GM18858 (cell line): ENCODE results near the gene CNR1.

Experiments
- ATAC-seq: cut with Tn5 transposase; IDR thresholded peaks from one replicate; pipeline ENCODE4 v1.9.1; 2021; ENCODE audit not compliant: unreplicated experiment

CNR1 gene

DNA sequence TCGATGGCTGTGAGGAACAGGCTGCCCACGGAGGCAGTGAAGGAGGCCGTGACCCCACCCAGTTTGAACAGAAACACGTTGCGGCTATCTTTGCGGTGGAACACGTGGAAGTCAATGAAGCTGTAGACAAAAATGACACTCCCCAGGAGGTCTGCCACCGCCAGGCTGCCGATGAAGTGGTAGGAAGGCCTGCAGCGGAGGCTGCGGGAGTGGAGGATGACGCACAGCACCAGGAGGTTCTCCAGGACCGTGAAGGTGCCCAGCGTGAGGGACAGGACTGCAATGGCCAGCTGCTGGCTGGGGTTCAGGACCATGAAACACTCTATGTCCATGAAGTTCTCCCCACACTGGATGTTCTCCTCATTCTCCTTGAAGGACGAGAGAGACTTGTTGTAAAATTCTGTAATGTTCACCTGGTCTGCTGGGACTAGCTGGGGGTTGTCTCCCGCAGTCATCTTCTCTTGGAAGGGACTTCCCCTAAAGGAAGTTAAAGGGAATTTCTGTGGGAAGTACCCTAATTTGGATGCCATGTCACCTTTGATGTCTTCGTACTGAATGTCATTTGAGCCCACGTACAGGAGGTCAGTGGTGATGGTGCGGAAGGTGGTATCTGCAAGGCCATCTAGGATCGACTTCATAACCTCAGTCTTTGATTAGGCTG lies 21.4 kb downstream of the CNR1 start:
- no peak for ATAC-seq

DNA sequence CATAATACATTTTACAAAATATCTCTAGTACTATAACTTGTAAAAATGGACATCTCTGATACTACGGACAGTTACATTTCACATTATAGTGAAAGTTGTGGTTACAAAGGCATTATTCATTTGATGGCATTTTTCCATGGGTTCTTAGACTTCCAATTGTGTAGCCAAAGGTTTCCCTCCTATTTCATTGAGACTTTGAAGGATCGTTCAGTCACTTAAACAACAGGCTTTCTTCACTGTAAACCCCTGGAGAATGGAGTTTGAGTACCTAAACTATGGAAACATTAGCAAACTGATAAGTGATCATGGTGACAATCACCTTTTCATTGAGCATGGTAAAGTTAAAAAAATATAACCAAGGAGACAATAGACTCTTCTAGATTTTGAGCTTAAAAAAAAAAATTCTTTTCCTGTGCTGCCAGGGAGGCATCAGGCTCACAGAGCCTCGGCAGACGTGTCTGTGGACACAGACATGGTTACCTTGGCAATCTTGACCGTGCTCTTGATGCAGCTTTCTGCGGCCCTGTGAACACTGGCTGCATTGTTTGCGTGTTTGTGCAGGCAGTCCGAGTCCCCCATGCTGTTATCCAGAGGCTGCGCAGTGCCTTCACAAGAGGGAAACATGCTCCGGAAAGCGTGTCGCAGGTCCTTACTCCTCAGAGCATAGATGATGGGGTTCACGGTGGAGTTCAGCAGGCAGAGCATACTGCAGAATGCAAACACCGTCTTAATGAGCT lies 22.6 kb downstream of the CNR1 start:
- ATAC-seq = no peak

DNA sequence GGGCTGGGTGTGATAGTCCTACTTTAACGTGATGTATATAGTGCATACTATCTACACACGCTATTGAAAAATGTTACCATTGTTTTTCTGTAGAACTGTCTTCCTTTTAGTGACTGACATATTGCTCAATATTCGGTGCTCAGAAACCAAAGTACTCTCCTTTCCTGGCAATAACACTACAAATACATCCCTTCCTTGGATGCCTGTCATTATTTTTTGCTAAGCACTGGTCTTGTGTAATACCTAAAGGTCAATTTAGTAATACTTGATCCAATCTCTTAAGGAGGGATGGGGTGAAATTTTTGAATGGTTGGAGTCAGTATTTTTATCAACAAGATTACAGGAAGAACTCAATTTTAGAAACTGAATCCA lies 23.9 kb downstream of the CNR1 start:
- no peak for ATAC-seq

DNA sequence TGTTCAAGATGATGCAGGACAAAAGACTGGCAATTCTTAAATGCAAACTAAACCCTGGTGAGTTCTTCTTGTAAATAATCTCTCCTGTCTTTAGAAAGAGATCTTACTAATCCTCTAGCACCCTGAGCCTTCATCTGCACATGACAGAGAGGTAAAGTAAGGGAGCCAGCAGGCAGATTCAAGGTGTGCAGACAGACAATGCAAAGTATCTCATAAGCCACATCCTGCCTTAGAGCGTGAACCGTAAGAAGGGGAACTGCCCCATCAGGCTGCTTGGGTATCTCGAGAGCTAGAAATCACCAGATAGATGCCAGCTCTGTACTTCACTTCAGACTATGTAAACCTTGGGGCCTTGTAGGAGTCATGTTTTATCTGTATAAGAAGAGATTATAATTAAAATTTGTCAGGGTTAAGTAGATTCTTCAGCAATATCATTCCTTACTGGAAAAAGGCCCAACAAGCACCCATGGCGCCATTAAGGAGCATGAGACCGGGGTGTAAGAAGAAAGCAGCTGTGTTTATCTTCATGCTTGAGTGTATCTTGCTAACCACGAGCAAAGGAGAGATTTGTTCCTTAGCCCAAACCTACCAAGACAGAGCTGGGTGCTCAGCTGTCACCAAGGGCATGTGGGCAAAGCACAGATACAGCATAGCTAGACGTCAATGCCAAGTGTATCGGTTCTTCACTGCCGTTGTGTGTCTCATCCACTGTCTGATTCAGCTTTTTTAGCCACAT lies 24.4 kb downstream of the CNR1 start:
- ATAC-seq = peak; percentile 94

DNA sequence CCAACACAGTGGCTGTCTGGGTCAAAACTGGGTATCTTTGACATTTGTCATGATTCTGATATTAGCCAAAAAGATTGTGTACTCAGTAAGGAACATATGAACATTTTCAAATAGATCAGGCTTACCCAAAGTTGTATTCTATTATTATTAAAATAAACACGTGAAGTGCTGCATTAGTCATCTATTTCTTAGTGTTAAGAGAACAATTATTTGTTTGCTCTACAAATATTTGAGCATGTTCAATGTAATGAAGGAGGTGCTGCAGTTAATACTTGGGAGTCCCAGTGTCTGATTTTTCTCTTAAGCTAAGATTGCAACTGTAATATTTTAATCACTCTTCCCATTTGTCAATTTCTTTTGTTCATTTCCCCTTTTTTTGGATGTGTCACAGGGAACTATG lies 28.2 kb downstream of the CNR1 start:
- no peak for ATAC-seq

DNA sequence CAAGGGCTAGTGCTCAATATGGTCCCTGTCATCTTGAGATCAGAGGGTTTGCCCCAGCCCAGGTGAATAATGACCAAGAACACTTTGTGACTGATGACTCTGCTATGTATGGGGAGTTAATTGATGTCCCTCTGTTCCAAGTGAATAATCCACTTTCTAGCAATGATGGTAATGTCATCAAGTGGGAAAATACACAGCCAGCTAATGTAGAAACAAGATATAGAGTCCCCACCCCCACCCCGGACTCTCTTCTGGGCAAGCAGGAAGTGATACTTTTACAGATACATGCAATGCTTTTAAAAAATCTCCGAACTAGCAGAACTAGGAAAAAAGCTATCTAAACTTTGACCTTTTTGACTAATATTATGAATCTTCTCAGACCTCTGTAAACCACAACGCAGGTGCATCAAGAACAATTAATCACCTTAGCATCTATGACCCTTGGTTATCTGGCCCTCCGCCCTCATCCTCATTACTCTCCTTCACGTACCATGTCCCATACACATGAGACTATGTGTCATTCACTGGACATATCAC lies 30.5 kb downstream of the CNR1 start:
- ATAC-seq = peak; percentile 84

DNA sequence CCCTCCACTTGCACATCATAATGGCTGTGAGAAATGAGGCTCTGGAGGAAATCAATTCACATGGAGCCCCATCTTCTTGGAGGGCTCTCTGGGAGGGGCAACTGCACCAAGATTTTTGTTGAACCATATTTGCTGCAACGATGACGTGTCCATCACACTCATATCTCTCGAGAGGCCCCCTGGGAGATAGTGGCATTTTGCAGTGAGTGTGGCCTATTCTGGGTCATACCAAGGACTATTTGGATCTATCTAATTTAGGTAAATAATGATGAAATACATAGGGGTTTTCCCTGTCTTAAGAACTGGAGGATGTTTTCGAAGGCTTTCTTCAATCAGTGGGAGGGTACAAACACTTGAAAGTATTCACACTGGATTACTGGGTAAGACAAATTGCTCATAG lies 31.6 kb downstream of the CNR1 start:
- no peak for ATAC-seq

DNA sequence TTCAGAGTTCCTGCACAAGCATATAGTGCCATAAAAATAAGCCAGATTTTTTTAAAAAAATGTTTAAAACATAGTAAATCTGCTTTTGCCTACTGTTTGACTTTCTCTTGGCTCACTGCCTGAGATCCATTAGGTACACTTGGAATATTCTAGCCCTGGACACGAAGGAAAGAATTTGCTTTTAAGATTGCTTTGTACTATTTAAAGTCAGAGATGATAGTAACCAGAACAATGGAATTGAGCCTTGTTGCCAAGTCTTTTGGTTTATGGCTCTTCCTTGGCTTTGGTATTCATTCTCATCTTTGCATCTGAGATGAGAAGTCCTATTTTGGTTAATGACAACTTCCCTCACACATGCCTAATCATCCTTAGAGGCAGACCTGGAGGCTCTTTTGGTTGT lies 32.4 kb downstream of the CNR1 start:
- ATAC-seq = no peak

DNA sequence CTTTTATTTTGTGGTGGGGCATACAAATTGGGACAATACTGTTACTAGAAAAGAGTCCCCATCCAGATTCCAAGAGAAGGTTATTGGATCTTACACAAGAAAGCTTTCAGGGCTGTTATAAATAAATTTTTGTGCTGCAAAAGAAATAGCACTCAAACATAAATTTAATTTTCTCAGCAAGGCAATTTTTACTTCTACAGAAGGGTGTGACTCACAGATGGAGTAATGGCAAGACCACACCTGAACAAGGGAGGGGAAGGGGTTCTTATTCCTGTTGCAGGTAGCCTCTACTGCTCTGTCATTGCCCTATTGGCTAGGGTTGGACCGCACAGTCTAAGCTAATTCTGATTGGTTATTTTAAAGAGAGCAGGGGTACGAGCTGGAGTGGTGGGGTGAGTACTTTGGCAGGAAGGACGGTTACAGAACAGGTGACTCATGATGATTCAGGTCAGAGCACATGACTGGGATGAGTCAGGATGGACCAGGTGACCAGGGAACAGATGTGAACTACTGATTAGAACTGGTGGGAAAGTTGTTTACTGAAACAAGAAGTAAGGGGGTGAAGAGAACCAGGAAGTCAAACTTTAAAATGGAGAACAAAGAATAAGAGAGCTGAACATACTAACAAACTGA lies 41.1 kb downstream of the CNR1 start:
- no peak for ATAC-seq

DNA sequence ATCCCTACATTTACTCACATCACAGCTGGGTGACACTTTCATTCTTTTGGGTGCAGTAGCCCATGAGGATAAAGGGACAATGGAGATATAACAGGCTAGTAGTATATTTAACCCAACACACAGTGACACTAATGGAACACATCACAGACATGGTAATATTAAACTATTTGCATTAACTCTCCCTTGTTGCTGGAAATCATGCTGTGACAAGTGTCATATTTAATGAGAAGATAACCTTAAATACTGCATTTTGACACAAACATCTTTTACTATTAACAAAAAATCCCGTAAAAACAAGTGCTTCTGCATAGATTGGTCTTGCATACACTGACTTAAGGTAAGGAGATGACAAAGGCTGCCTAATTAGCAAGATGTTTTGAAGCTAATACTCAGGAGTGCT lies 45.5 kb downstream of the CNR1 start:
- no peak for ATAC-seq

DNA sequence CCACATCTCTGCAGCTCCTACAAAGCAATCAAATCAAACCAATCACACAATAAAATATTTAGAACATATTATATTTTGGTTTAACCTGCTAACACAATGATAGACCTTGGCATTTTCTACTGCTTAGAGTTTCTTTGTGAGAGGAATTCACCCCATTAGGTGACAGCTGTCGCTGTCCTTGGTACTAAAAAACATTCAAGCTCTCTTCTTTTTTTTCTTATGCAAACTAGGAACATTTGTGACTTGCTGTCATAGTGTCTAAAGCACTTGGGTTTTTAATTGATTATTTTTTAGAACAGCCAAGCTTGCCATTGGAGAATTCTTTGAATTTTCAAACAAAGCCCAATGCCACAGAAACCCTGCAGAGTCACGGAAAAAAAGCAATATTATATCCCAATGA lies 46.4 kb downstream of the CNR1 start:
- no peak for ATAC-seq

DNA sequence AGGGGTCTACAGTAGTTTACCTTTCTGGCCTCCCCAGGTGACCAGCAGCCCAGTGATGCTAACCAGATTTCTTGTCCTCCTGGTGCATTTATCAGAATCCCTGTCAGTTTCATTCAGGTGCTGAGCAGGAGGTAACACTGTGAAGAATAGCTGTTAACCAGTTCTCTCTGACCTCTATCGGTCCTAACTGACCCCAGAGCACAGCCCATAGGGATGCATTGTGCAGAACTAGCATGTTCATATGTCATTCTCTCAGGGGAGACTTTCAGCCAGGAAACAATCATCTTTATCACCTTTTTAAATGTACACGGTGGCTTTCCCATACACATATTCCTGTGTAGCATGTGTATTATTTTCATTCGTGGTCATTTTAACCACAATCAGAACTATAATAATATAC lies 49.9 kb downstream of the CNR1 start:
- ATAC-seq = no peak

DNA sequence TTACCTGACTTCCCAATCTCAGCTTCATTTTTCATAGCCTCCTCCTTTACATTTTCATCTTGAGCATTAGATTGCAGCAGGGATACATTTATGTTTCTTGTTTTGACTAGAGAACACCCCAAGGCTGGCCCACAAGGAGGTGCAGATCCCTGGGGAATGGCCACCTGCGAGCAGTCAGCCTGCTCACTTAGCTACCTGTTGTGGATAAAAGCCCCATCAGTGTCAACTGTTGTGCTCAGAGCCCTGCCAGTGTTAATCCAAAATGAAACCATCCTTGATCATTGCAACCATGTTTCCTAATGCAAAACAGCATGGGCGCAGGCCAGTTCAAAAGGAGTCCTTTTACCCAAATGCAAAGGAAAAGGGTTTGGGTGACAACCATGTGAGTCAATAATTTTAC lies 50.8 kb downstream of the CNR1 start:
- ATAC-seq = no peak

DNA sequence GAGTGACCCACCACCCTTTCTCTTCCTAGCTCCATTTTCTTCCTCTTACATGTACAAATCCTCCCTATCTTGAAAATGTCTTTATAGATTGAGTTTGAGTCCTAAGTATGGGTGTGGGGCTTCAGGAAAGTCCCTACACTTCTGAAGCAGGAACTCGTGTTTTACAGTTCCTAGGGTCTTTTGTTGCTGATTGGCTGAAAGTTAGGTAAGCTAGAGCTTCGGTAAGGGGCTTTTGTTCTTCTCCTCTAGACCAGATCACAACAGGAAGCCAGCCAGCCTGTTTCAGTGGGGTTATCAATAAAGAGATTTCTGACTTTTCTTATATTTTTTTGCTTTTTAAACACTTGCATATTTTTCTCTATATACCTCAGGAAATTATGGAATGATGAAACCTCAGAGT lies 51.3 kb downstream of the CNR1 start:
- no peak for ATAC-seq

DNA sequence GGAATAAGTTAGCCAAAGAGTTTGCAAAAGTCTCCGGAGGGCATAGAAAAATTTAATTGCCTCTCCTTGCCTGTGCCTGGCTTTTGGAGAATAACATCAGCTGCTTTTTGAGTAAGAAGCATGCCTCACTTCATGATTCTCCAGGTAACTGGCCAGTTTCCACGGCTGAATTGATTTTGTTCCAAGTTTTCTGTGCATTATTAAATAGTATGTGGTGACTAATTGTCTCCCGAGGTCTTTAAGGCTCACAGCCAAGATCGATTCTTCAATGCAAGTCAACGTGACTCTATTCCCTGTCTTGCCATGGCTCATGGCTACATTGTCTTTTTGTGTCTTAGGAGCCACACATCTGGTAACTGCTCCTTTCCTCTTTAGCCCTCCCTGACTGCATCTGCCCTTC lies 54.2 kb downstream of the CNR1 start:
- ATAC-seq = no peak

DNA sequence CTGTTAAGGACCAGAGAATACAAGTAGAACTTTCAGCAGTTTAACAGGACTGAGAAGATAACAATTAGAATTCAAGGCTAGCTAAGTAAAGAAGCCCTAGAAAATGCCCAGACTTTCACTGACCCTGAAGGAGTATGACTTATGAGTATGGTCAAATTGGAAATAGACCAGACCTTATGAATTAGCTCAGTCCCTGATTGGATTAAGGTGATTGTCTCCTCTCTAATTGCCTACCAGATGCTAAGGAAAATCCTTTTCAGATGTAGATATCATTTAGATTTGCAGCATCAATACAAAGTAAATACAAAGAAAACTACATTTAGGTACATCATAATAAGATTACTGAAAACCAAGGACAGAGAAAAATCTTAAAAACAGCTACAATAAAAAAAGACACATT lies 58.9 kb downstream of the CNR1 start:
- ATAC-seq = no peak

DNA sequence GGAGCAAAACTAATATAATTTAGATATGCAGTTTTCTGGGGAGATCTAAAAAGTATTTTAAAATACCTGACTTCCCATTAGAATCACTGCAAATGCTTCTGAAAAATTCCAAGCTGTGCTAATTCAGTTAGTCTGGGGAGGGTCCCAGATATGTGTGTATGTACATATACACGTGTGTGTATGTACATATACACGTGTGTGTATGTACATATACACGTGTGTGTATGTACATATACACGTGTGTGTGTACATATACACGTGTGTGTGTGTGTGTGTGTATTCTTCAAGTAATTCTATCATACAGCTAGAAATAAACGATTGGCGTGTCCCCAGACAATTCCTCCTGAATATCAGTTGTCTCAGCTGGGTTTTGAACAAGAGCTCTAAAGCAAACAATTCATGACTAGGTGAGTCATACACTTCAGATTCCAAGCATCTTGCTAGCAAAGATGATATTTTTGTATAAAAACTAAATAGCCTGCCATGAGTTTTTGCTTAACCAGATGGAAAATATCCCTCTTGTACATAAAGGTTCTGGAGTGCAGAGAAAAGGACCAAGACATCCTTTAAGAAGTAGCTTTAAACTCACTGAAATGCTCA lies 60.3 kb downstream of the CNR1 start:
- no peak for ATAC-seq
